WTC11 (cell line): ENCODE data around the gene DTD1. TPM values are rescaled to one million over a fixed set of nuclear protein-coding genes. Genes with fewer than 3 reads are reported as not detected.

Experiments
- ATAC-seq: fragments of 200-7000 bp; cut with Tn5 transposase; 2 replicates; pipeline ENCODE4 v1.10.0; 2021; ENCODE audit warnings: mild to moderate bottlenecking, moderate library complexity
- CTCF ChIA-PET: fragments of 300-600 bp; sonication (Branson Sonifier 250); formaldehyde crosslinking; loops from one replicate; lab custom pipeline; 2021; ENCODE audit warnings: antibody characterized with exemption; lab: Charles Lee
- POLR2A ChIA-PET: fragments of 350-600 bp; sonication (Branson Sonifier 250); formaldehyde crosslinking; loops from one replicate; lab custom pipeline; 2021; ENCODE audit warnings: antibody characterized with exemption; lab: Charles Lee
- DNase-seq: peaks from one replicate; pipeline ENCODE4 v3.0.0; 2021; ENCODE audit warnings: low spot score
- H3K27ac Mint-ChIP-seq: 2 replicates; pipeline ENCODE4 v1.8.0; 2021; ENCODE audit warnings: mixed read lengths
- H3K27me3 Mint-ChIP-seq: 2 replicates; pipeline ENCODE4 v1.8.0; 2021; ENCODE audit warnings: low read depth, mild to moderate bottlenecking, moderate library complexity, mixed read lengths
- H3K36me3 Mint-ChIP-seq: 2 replicates; pipeline ENCODE4 v1.8.0; 2021; ENCODE audit warnings: mixed read lengths
- H3K4me1 Mint-ChIP-seq: 2 replicates; pipeline ENCODE4 v1.8.0; 2022; ENCODE audit warnings: mixed read lengths
- H3K4me3 Mint-ChIP-seq: 2 replicates; pipeline ENCODE4 v1.8.0; 2021; ENCODE audit warnings: mild to moderate bottlenecking, moderate library complexity, mixed read lengths
- H3K9me3 Mint-ChIP-seq: 2 replicates; pipeline ENCODE4 v1.8.0; 2021; ENCODE audit warnings: mixed read lengths
- AFF4 ChIP-seq: sonication (generic); formaldehyde crosslinking; IDR thresholded peaks from 2 replicates; pipeline ENCODE4 v1.8.1; 2023; ENCODE audit warnings: mild to moderate bottlenecking, missing genetic modification reagents, borderline replicate concordance
- AR ChIP-seq: fragments of 250-450 bp; sonication (Bioruptor Pico); IDR thresholded peaks from 2 replicates; pipeline ENCODE4 v1.9.0; 2021; ENCODE audit warnings: mild to moderate bottlenecking
- ARID4B ChIP-seq: sonication (generic); formaldehyde crosslinking; IDR thresholded peaks from 2 replicates; pipeline ENCODE4 v1.8.0; 2023; ENCODE audit warnings: missing genetic modification reagents, mild to moderate bottlenecking, borderline replicate concordance
- ATF2 ChIP-seq: sonication (generic); formaldehyde crosslinking; IDR thresholded peaks from 2 replicates; pipeline ENCODE4 v1.8.1; 2022; ENCODE audit warnings: low read depth, missing genetic modification reagents, borderline replicate concordance
- CBFB ChIP-seq: sonication (generic); formaldehyde crosslinking; IDR thresholded peaks from 2 replicates; pipeline ENCODE4 v1.8.1; 2022; ENCODE audit warnings: mild to moderate bottlenecking, low read depth, missing genetic modification reagents
- E2F5 ChIP-seq: sonication (generic); formaldehyde crosslinking; IDR thresholded peaks from 2 replicates; pipeline ENCODE4 v1.8.1; 2022; ENCODE audit warnings: mild to moderate bottlenecking, moderate library complexity, missing genetic modification reagents
- ESRRA ChIP-seq: sonication (generic); formaldehyde crosslinking; IDR thresholded peaks from 2 replicates; pipeline ENCODE4 v1.8.1; 2022; ENCODE audit warnings: mild to moderate bottlenecking, missing genetic modification reagents, borderline replicate concordance
- ETV6 ChIP-seq: sonication (generic); formaldehyde crosslinking; IDR thresholded peaks from 2 replicates; pipeline ENCODE4 v1.8.1; 2022; ENCODE audit warnings: mild to moderate bottlenecking, missing genetic modification reagents
- JAZF1 ChIP-seq: fragments of 250-450 bp; sonication (Bioruptor Pico); IDR thresholded peaks from 2 replicates; pipeline ENCODE4 v1.9.0; 2021; ENCODE audit warnings: moderate library complexity, mild to moderate bottlenecking, inconsistent platforms
- JUN ChIP-seq: sonication (generic); formaldehyde crosslinking; IDR thresholded peaks from 2 replicates; pipeline ENCODE4 v1.8.0; 2023; ENCODE audit warnings: mild to moderate bottlenecking, missing genetic modification reagents
- MAX ChIP-seq: sonication (generic); formaldehyde crosslinking; IDR thresholded peaks from 2 replicates; pipeline ENCODE4 v1.8.0; 2022; ENCODE audit warnings: mild to moderate bottlenecking, missing genetic modification reagents
- NFATC4 ChIP-seq: fragments of 250-450 bp; sonication (Bioruptor Pico); IDR thresholded peaks from 2 replicates; pipeline ENCODE4 v1.9.0; 2021; ENCODE audit warnings: mild to moderate bottlenecking
- NR1H2 ChIP-seq: sonication (generic); formaldehyde crosslinking; IDR thresholded peaks from 2 replicates; pipeline ENCODE4 v1.9.0; 2021; ENCODE audit warnings: mild to moderate bottlenecking, moderate library complexity, missing genetic modification reagents
- RORB ChIP-seq: fragments of 250-450 bp; sonication (Bioruptor Pico); IDR thresholded peaks from 2 replicates; pipeline ENCODE4 v1.9.0; 2021; ENCODE audit warnings: mild to moderate bottlenecking
- SMAD4 ChIP-seq: sonication (generic); formaldehyde crosslinking; IDR thresholded peaks from 2 replicates; pipeline ENCODE4 v1.8.0; 2022; ENCODE audit warnings: mild to moderate bottlenecking, missing genetic modification reagents
- ZBTB21 ChIP-seq: sonication (generic); formaldehyde crosslinking; IDR thresholded peaks from 2 replicates; pipeline ENCODE4 v1.8.1; 2023; ENCODE audit warnings: mild to moderate bottlenecking, missing genetic modification reagents, borderline replicate concordance
- ZNF121 ChIP-seq: sonication (generic); formaldehyde crosslinking; IDR thresholded peaks from 2 replicates; pipeline ENCODE4 v1.8.0; 2023; ENCODE audit warnings: missing genetic modification reagents
- ZNF532 ChIP-seq: fragments of 250-450 bp; sonication (Bioruptor Pico); IDR thresholded peaks from 2 replicates; pipeline ENCODE4 v1.9.0; 2021; ENCODE audit warnings: mild to moderate bottlenecking, borderline replicate concordance
- total RNA-seq: library from RNA; stranded (reverse); gene quantifications from 3 replicates; pipeline ENCODE4 v1.2.3, GENCODE V29; 2021

Gene DTD1
- total RNA-seq, 1 experiment from 2014 or later = 71.1 TPM

- TF ChIP-seq AR (no peak), AFF4 (CRISPR knock-in tag) (no peak), CBFB (no peak), ESRRA (no peak), ATF2 (CRISPR knock-in tag) (no peak), NR1H2 (CRISPR knock-in tag) (no peak), RORB (CRISPR knock-in tag) (no peak), SMAD4 (CRISPR knock-in tag) (no peak), JAZF1 (CRISPR knock-in tag) (no peak), E2F5 (no peak)
Observed at GRCh38 chr20:18614244-18614643, 26.4 kb downstream of the DTD1 start (continued).

GRCh38 chr20:18615020-18615650 lies 27.3 kb downstream of the DTD1 start:
- ATAC-seq = no peak
- no peaks in the 10 kb centered on the region for H3K27me3 Mint-ChIP-seq
- H3K27ac Mint-ChIP-seq = peak overlapping the region; percentile 11
- ChIA-PET POLR2A (no interaction called here), CTCF (no interaction called here)
- peaks cover 6% of the 10 kb centered on the region; the same call in 1 of the 2 replicates for H3K36me3 Mint-ChIP-seq
- peaks cover 3% of the 10 kb centered on the region; the same call in 1 of the 2 replicates for H3K9me3 Mint-ChIP-seq
- DNase-seq = no peak
- peaks cover 13% of the 10 kb centered on the region for H3K4me1 Mint-ChIP-seq
- no peak overlapping the region for H3K4me3 Mint-ChIP-seq
- no peak for TF ChIP-seq ZBTB21 (CRISPR knock-in tag)
- TF ChIP-seq RORB (CRISPR knock-in tag) = no peak
- no peak for TF ChIP-seq ZNF121 (CRISPR knock-in tag)
- no peak for TF ChIP-seq ZNF532 (CRISPR knock-in tag)
- no peak for TF ChIP-seq ARID4B (CRISPR knock-in tag)
- TF ChIP-seq ETV6 (CRISPR knock-in tag) = no peak
- no peak for TF ChIP-seq JUN (CRISPR knock-in tag)
- no peak for TF ChIP-seq SMAD4 (CRISPR knock-in tag)
- no peak for TF ChIP-seq NFATC4 (CRISPR knock-in tag)
- TF ChIP-seq MAX (CRISPR knock-in tag) = no peak
